Fibroblast of skin of back (primary cell): ENCODE measurements around the gene APOBEC3H.

Experiments
- DNase-seq: peaks from one replicate; pipeline ENCODE4 v3.0.0-alpha.2; 2013

Gene APOBEC3H

GRCh38 chr22:39081598-39081997 is 15.4 kb upstream of the APOBEC3H start:
- DNase-seq, result no peak

- no peak for DNase-seq
Measured at GRCh38 chr22:39083212-39084165, 13.6 kb upstream of the APOBEC3H start.

DNA sequence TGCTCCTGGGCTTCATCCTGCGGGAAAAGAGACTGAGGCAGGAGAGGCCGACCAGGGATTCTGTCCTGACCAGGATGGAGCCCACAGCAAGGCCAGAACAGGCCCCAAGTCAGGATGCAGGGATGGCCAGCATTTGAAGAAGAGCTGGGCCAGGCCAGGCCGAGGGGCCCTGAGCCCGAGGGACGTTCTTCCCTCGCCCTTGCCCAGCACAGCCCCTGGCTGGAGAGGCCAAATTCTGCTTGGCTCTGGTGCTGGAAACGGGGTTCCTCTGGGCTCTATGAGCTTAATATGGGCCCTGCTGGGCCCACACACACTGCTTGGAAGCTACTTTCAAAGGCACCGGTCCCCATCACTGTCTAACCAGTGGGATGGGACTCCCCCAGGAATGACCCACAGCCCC is 12.4 kb upstream of the APOBEC3H start:
- no peak for DNase-seq

DNA sequence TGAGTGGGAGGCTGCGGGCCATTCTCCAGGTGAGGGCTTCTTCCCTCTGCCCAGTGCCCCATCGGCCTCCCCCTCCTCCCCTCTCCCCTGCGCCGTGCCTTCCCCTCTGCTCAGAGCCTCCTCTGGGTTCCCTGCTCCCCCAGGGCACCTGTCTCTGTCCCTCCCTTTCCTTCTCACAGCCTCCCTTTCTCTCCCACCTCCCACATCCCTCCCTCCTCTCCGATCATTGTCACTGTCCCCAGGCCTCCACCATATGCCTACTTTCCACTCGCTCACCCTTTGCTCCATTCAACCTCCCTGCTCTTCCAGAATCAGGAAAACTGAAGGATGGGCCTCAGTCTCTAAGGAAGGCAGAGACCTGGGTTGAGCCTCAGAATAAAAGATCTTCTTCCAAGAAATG is 9.9 kb upstream of the APOBEC3H start:
- DNase-seq, result no peak

DNA sequence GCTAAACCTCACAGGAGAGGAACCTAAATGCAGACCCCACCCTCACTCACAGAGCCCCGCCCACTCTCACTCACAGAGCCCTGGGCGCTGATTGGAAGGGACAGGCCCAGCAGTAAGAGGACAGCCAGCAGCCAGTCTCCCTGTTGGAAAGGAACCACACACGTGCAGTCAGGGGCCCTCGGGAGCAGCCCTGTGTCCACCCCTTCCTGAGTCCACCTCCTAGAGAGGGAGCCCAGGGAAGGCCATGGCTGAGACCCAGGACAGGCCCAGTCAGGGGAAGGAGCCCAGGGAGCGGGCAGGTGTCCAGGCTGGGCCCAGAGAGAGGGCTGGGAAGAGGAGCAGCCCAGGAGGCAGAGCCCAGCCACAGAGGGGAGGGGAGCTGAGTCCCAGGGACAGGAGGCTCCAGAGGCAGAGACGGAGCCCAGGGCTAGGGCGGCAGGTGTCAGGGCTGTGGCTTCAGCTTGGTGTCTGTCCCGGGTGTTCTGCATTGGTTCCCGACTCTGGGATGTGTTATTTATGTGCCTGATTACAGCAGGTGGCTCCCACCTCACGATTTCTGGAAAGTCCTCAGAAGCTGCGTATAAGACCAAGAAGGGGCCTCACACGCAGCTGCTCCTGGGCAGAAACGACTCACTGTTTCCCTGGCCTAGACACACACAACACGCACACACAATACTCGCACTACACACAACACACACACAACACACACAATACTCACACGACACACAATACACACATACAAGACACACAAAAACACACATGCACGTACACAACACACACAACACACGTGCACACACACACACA is 9.0 kb upstream of the APOBEC3H start:
- no peak for DNase-seq

- no peak for DNase-seq
Measured at GRCh38 chr22:39088685-39089032, 8.4 kb upstream of the APOBEC3H start.

GRCh38 chr22:39089928-39090327 is 7.1 kb upstream of the APOBEC3H start:
- DNase-seq, result no peak

- DNase-seq, result no peak
Measured at GRCh38 chr22:39090426-39091064, 6.5 kb upstream of the APOBEC3H start.

DNA sequence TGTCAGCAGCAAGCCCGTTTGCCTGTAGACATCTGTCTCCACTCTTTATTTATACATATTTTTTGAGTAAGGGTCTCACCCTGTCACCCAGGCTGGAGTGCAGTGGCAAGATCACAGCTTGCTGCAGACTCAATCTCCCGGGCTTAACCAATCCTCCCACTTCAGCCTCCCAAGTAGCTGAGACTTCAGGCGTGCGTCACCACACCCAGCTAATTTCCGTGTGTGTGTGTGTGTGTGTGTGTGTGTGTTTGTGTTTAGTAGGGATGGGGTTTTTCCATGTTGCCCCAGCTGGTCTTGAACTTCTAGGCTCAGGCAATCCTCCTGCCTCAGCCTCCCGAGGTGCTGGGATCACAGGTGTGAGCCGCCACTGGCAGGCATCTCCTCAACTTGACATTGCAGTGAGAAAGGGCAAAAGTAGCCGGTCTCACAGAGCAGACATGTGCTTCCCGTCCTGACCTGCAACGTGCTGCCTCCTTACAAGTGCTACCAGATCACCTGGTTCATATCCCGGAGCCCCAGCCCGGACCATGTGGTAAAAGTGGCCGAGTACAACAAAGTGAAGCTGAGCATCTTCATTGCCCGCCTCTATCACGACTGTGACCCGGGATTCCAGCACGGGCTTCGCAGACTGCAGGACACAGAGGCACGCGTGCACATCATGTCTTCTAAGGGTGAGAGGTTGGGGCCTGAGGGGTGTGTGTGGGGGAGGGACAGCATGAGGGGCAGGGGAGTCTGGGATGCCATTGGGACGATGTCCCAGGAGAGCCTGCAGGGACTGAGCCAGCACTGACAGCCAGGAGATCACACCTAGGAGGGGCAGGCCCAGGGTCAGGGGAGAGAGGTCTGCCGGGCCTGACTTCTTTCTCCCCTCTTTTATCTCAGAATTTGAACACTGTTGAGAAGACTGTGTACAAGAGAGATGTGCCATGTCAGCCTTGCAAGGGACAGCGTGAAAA is 5.6 kb upstream of the APOBEC3H start:
- no peak for DNase-seq

DNA sequence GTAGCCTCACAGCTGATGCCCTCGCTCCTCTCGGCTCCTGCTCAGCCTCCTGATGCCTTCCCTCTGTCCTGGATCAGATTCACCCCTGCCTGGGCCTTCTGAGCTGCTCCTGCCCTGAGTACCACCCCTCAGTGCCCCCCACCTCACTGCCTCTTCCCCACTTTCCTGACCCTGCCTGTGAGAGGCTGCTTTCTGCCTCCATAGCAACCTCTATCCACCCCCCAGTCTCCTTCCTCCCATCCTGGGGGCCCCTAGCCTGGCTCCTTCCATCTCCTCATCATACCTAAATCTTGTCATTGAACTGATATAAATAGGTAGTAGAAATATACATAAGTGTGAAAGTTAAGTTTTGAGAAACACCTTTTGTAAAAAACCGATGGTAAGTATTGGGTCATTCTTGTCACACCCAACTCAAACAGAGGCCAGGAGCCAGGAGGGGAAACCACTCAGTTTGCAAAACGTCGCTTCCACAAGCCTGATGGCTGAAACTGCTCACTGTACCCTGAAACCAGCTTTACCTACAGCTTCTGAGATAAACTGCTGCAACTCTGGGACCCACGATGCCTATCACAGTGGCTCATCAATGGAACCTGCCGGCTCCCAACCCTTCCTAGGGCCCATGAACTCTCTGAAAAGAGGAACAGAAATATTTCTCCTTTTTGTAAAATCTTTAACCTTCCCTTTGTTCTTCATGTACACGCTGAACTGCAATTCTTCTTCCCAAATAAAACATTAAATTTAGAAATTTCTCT is 4.8 kb upstream of the APOBEC3H start:
- DNase-seq, result no peak

GRCh38 chr22:39094717-39095389 is 2.2 kb upstream of the APOBEC3H start:
- no peak for DNase-seq

DNA sequence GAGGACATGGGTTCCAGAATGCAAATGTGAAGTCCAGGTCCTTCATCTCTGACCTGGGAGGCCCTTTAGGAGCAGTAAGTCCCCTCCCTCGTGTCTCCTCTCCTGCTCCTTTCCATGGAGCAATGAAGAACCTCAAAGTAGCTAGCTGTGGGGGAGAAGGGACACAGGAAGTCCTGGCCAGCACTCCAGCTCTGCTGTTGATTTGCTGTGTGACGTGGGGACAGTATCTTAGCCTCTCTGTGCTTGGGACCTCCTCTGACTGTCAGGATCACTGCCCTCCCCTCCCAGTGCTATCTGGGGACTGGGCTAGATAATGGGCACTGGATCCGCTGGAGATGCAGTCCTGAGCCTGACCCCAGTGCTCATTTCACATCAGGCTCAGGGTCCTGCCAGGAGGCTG is 1.1 kb upstream of the APOBEC3H start:
- DNase-seq, result no peak

GRCh38 chr22:39098026-39098425 is 982 bp downstream of the APOBEC3H start:
- DNase-seq, result no peak

DNA sequence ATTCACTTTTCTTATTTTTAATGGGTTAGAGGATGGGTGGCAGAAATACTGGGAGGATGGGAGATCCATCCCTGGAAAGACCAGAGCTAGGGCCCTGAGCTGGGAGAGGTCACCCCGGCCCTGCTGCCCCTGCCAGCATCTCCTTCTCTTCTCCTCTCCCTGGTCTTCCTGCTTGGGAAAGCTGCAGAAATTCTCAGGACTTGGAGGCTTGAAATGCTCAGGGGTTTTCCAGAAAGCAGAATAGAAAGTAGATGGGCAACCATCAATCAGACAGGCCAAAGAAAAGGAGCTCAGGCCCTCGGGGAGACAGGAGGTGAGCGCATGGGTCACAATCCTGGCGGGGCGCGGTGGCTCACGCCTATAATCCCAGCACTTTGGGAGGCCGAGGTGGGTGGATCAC is 1.5 kb downstream of the APOBEC3H start:
- DNase-seq, result no peak

- DNase-seq, result no peak
Measured at GRCh38 chr22:39101226-39101625, 4.2 kb downstream of the APOBEC3H start.

GRCh38 chr22:39103431-39103830 is 6.4 kb downstream of the APOBEC3H start:
- no peak for DNase-seq

GRCh38 chr22:39106326-39106725 is 9.3 kb downstream of the APOBEC3H start:
- no peak for DNase-seq

DNA sequence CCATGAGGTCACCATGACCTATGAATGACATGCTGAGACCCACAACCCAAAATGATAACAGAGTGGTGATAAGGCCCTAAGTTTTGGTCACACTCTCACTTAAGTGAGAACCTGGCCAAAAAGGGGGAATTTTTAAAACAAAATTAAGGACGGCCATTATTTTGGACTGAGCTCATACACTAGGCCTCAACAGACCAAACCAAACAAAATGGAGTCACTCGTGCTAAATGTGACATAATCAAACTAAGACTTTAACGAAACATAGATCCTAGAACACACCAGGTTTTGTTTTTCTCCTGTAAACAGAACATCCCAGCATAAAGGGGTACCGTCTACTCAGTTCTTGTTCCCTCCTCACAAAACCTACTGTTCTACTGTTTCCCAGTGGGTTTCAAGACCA is 11.4 kb downstream of the APOBEC3H start:
- no peak for DNase-seq

DNA sequence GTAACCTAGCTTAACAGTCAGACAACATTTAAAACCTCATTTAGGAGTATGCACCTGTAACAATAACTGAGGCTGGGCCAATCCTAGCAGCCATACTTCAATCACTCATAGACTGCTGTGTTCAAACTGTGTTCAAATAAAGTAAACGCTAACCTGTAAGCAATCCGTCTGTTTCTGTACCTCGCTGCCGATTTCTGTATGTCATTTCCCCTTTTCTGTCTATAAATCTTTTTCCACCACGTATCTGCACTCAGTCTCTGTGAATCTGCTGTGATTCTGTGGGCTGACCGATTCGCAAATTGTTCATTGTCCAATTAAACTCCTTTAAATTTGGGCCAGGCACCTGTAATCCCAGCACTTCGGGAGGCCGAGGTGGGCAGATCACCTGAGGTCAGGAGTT is 12.3 kb downstream of the APOBEC3H start:
- DNase-seq, result no peak

DNA sequence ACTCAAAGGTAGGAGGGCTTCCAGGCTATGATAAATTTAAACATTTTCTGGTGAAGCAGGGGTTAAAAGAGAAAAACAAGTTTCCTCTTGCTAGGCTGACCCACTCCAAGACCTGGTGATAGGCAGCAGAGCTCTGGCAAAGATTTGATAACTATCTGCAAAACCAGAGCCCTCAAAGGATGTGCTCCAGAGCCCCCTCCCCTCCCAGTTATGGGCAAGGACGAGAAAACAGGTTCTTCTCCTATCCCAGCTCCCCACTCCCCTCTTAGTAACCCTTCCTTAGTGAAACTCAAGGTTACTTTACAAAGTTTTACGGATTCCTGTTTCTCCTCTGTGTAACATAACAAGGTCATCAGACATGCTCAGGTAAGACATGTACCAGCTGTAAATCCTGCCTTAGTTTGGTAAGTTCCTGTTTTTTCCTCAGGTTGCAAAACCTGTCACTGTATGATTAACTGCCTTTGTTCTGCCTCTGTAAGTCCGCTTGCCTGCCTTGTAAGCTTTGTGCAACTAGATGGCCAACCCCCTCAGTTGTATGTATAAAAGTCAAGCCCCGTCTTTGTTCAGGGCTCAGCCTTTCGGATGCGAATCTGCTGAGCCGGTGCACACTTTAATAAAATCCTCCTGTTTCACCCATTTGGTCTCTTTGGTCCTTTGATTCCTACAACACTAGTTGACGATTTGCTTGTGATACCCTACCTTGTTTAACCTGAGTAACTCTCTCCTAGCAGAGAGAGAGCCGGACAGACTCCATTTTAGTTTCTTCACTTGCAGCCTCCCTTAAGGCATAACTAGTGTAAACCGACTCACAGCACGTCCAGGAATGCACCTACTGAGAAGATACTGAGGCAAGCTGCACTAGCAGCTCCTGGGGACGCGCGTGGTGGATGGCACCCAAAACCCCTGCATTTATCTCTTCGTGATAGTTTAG is 13.9 kb downstream of the APOBEC3H start:
- no peak for DNase-seq
